HPDE6-E6E7 (cell line): ENCODE measurements around the gene INSYN2A.

Experiments used
- DNase-seq: peaks from one replicate; pipeline ENCODE4 v3.0.0; 2011; ENCODE audit warnings: missing footprints; ENCODE audit errors: extremely low spot score

INSYN2A gene

GRCh38 chr10:127195571-127196281 lies 665 bp downstream of the INSYN2A start:
- no peak for DNase-seq

- DNase-seq, result no peak
Observed at GRCh38 chr10:127195041-127195506, 1.3 kb downstream of the INSYN2A start.

- no peak for DNase-seq
Observed at GRCh38 chr10:127194599-127194998, 1.8 kb downstream of the INSYN2A start.

- DNase-seq, result no peak
Observed at GRCh38 chr10:127194111-127194510, 2.3 kb downstream of the INSYN2A start.

- no peak for DNase-seq
Observed at GRCh38 chr10:127193125-127193524, 3.3 kb downstream of the INSYN2A start.

- DNase-seq, result no peak
Observed at GRCh38 chr10:127190427-127190826, 6.0 kb downstream of the INSYN2A start.

- DNase-seq, result no peak
Observed at GRCh38 chr10:127189226-127189625, 7.2 kb downstream of the INSYN2A start.

- DNase-seq, result no peak
Observed at GRCh38 chr10:127186813-127187212, 9.6 kb downstream of the INSYN2A start.

- DNase-seq, result no peak
Observed at GRCh38 chr10:127184582-127184981, 11.8 kb downstream of the INSYN2A start.

- DNase-seq, result no peak
Observed at GRCh38 chr10:127182161-127182560, 14.2 kb downstream of the INSYN2A start.

- no peak for DNase-seq
Observed at GRCh38 chr10:127179612-127180250, 16.7 kb downstream of the INSYN2A start.

- DNase-seq, result no peak
Observed at GRCh38 chr10:127176649-127177048, 19.7 kb downstream of the INSYN2A start.

GRCh38 chr10:127175357-127176110 lies 20.9 kb downstream of the INSYN2A start:
- DNase-seq, result no peak

- DNase-seq, result no peak
Observed at GRCh38 chr10:127174866-127175265, 21.5 kb downstream of the INSYN2A start.

GRCh38 chr10:127168261-127168660 lies 28.1 kb downstream of the INSYN2A start:
- DNase-seq, result no peak

GRCh38 chr10:127162841-127163240 lies 33.5 kb downstream of the INSYN2A start:
- no peak for DNase-seq

- DNase-seq, result no peak
Observed at GRCh38 chr10:127161482-127161881, 34.9 kb downstream of the INSYN2A start.

- DNase-seq, result no peak
Observed at GRCh38 chr10:127159648-127160245, 36.6 kb downstream of the INSYN2A start.

GRCh38 chr10:127158662-127159061 lies 37.7 kb downstream of the INSYN2A start:
- DNase-seq, result no peak

- no peak for DNase-seq
Observed at GRCh38 chr10:127157506-127158200, 38.7 kb downstream of the INSYN2A start.

- DNase-seq, result no peak
Observed at GRCh38 chr10:127157089-127157488, 39.3 kb downstream of the INSYN2A start.
